ENCODE measurements around the gene CREB3L1.
"Not testable (repeated sequence)": the region's sequence is repeated elsewhere in the genome, so short reads cannot be mapped to it uniquely, and the experiment has no call there.

CREB3L1 gene

DNA sequence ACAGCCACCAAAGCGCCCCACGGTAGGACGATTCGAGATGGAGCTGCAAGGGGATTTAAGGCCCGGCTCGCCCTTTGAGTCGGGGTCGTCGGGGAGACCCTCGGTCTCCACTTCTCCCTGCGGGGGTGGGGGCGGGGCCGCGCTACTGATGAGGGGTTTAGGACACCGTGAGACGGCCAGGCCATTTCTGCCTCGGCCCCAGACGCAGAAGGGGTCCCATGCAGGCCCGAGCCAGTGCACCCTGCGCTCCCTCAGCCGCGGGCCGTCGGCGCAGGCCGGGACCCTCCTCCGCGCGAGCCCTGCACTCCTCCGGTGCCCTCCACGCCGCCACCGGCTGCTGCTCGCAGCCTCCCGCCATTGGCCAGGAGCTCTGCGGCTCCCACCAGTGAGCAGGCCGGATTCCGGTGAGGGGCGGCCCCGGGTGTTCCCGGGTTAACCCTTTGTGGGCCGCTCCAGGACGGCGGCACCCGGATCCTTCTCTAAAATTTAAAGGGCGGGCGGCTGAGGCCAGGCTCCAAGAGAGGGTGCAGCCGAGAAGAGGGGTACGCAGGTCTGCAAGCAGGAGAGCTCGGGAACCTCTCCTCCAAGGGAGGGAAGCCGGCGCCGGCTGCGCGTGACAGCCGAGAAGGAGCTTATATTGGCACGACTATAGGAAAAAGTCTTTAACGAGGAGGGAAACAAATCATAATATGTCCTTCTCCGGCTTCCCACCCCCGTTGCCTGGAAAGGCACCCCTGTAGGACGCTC lies 18.0 kb downstream of the CREB3L1 start:
- DNase-seq (ENCODE audit: low read depth) = no peak

- no peak for DNase-seq (ENCODE audit: low read depth)
Measured at GRCh38 chr11:46296059-46296527, 18.6 kb downstream of the CREB3L1 start.

DNA sequence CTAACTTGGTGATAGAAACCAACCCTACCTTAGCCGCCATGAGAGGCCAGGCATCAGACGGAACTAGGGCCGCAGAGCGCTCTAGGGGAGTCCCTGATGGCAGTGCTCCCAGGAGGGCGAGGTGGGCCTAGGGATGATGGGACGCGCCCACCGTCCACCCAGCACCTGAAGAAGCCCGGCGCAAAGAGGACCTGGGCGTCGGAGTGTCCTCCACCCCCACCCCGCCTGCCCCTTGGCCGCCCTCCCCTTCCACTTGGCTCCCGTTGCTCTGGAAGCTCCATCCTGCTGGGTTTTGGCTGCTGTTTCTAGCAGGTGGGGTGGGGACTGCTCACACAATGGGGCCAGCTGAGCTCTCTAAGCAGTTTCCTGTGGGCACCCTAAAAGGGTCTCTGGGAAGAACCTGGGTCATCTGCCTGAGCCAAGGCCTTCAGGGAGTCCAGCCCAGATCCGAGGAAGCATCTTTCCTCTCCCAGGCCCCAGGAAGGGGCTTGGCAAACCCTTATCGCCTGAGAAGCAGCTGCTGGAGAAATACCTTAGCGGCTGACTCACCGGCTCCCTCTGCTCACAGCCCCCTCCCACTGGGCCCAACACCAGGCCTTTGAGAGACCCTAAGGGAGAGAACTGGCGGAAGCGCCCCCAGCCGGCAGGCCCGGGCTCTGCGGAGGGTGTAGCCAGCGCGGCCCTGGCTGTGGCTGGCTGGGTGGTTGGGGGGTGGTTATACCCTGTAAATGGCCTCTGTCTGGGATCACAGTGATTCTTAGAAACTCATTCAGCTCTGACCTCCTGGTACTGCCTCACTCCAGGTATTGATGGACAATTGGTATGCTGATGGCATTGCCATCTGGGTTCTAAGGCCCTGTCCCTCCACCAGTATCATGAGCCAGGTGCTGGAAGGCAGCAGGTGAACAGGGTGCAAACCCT lies 19.3 kb downstream of the CREB3L1 start:
- DNase-seq (ENCODE audit: low read depth) = peak; percentile 83

DNA sequence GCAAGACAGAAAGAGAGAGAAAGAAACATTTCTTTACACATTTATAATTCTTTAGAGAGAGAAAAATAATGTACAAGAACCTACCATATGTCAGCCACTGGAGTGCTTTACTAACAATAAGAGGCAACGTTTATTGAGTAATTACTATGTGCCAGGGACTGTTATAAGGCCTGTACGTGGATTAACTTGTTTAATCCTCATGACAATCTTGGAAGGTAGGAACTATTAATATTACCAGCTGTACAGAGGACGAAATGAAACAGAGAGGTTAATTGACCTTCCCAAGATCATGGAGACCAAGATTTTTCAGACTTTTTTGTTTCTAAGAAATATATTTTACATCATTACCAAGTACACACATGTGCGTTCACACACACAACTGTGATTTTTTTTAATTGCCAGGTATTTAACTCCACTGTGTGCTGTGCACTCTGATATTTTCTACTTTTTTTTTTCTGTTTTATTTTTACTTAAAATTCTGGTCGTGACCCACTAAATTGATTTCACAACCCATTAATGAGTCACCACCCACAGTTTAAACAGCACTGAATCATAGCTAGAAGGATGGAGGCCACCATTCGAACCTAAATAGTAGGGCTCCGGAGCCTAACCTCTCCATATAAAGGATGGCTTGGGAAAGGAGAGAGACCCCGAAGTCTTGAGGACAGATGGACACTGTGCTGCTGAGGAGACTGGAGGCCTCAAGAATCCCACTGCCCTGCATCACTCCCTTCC lies 21.4 kb downstream of the CREB3L1 start:
- peak; percentile 59 for DNase-seq (ENCODE audit: low read depth)

GRCh38 chr11:46299451-46299961 lies 22.0 kb downstream of the CREB3L1 start:
- no peak for DNase-seq (ENCODE audit: low read depth)

- no peak for DNase-seq (ENCODE audit: low read depth)
Measured at GRCh38 chr11:46300270-46300669, 22.8 kb downstream of the CREB3L1 start.

GRCh38 chr11:46302866-46303265 lies 25.4 kb downstream of the CREB3L1 start:
- no peak for DNase-seq (ENCODE audit: low read depth)

DNA sequence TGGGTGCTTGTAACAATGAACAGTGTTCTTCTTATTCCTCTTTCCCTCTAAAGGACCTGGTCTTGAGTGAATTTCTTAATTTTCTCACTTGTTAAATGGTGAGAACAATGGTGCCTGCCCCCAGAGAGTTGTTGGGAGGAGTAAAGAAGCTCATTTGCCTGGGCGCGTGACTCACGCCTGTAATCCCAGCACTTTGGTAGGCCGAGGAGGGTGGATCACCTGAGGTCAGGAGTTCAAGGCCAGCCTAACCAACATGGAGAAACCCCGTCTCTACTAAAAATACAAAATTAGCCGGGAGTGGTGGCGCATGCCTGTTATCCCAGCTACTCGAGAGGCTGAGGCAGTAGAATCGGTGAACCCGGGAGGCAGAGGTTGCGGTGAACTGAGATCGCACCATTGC lies 26.6 kb downstream of the CREB3L1 start:
- not testable (repeated sequence) for DNase-seq (ENCODE audit: low read depth)

DNA sequence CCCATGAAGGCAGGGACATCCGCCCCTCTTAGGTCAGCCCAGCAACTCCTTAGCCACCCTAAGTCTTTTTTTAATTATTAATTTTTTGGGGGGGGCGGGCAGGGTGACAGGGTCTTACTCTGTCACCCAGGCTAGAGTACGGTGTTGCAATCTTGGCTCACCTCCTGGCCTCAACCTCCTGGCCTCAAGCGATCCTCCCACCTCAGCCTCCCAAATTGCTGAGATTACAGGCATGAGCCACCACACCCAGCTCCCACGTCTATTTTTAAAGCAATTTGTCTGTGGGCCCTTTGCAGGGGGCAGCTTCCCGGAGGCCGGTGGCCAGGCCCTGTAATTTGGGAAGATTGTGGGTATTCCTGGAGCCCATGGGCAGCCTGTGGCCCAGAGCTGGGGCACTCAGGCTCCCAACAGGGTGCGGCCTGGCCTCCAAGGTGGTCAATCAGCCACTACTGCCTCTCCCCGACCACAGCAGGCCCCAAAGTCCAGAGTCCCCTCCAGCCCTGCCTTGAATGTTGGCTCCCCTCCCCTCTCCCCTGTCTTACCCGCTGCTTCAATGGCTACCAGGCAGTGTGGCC lies 27.2 kb downstream of the CREB3L1 start:
- no peak for DNase-seq (ENCODE audit: low read depth)

GRCh38 chr11:46305295-46305694 lies 27.8 kb downstream of the CREB3L1 start:
- no peak for DNase-seq (ENCODE audit: low read depth)

DNA sequence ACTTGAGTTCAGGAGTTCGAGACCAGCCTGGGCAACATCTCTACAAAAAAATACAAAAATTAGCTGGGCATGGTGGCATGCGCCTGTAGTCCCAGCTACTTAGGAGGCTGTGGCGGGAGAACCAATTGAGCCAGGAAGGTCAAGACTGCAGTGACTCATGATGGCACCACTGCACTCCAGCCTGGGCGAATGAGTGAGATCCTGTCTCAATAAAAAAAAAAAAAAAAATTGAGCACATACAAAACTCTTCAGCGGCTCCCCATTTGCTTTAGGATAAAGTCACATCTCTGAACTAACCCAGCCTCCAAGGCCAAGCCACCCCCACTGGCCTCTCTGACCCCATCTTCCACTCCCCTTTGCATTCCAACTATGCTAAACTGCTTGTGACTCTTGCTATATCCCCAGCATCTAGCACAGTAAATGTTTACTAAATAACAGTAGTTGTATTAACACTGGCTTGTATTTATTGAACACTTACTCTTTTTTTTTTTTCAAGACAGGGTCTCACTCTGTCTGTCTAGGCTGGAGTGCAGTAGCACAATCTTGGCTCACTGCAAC lies 28.9 kb downstream of the CREB3L1 start:
- DNase-seq (ENCODE audit: low read depth) = no peak

DNA sequence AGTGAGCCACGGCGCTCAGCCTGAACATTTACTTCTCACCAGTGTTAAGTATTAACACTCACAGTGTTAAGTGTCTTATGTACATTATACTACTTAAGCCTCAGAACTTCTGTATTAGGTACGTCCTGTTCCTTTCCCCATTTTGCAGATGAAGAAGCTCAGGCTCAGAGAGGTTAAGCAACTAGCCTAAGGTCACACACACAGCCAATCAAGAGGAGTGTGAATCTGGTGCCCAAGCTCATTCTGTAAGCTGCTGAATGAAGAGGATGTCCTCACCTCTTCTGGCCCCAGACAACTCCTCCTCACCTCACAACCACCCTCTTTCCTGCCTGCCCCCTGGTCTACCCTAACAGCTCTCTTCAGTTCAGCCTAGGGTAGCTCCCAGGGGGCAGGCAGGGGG lies 29.9 kb downstream of the CREB3L1 start:
- DNase-seq (ENCODE audit: low read depth) = no peak

- DNase-seq (ENCODE audit: low read depth) = no peak
Measured at GRCh38 chr11:46307785-46308341, 30.4 kb downstream of the CREB3L1 start.

- DNase-seq (ENCODE audit: low read depth) = no peak
Measured at GRCh38 chr11:46308631-46309419, 31.4 kb downstream of the CREB3L1 start.

- no peak for DNase-seq (ENCODE audit: low read depth)
Measured at GRCh38 chr11:46309814-46310259, 32.4 kb downstream of the CREB3L1 start.

DNA sequence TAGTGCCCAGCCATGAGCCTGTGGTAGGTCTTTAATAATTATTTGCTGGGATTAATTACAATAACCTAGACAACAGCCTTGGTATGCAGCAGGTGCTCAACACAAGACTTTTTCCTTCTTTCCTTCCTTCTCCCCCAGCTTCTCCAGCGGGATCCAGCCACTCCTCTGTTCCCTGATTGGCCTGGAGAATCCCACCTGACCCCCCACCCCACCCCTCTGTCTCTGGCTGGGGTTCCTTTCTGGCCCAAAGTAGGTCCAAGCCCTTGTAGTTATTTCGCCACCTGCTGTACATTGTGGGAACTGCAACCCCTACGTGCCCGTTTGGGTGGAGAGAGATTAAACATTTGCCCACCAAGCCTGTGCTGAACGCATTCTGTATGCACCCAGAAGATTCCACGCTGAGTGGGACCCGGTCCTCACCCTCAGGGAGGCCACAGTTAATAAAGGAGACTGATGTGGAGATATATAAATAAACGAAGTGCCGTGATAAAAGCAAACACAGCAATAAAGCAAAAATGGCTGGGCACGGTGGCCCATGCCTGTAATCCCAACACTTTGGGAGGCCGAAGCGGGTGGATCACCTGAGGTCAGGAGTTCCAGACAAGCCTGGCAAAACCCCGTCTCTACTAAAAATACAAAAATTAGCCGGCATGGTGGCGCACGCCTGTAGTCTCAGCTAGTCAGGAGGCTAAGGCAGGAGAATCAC lies 37.7 kb downstream of the CREB3L1 start:
- peak; percentile 65 for DNase-seq (ENCODE audit: low read depth)

- no peak for DNase-seq (ENCODE audit: low read depth)
Measured at GRCh38 chr11:46315783-46316563, 38.5 kb downstream of the CREB3L1 start.

- DNase-seq (ENCODE audit: low read depth) = no peak
Measured at GRCh38 chr11:46319074-46319453, 41.6 kb downstream of the CREB3L1 start.

- no peak for DNase-seq (ENCODE audit: low read depth)
Measured at GRCh38 chr11:46321757-46322156, 44.3 kb downstream of the CREB3L1 start.
